SK-N-SH treated with all-trans-retinoic acid at 6 μM for 48 hours (cell line): ENCODE results near the gene C2orf42.
"Not testable (repeated sequence)": the region's sequence is repeated elsewhere in the genome, so short reads cannot be mapped to it uniquely, and the experiment has no call there.

Experiments
- ATAC-seq: fragments of 200-7000 bp; cut with Tn5 transposase; 3 replicates; pipeline ENCODE4 v1.9.1; 2020; ENCODE audit warnings: mild to moderate bottlenecking, moderate library complexity
- ARNTL ChIP-seq: fragments of 450-650 bp; formaldehyde crosslinking; IDR thresholded peaks from 2 replicates; pipeline ENCODE4 v1.5.0; 2020; ENCODE audit warnings: low read depth, mild to moderate bottlenecking, moderate library complexity, borderline replicate concordance
- BACH2 ChIP-seq: fragments of 250-450 bp; sonication (Bioruptor Pico); IDR thresholded peaks from 2 replicates; pipeline ENCODE4 v1.9.0; 2021; ENCODE audit warnings: mild to moderate bottlenecking, borderline replicate concordance
- CREB5 ChIP-seq: fragments of 250-450 bp; sonication (Bioruptor Pico); IDR thresholded peaks from 2 replicates; pipeline ENCODE4 v1.5.1; 2020; ENCODE audit warnings: low read depth, mild to moderate bottlenecking, moderate library complexity
- CSDC2 ChIP-seq: fragments of 250-450 bp; sonication (Bioruptor Pico); IDR thresholded peaks from 2 replicates; pipeline ENCODE4 v1.5.0; 2020; ENCODE audit warnings: mild to moderate bottlenecking, moderate library complexity
- ESRRG ChIP-seq: fragments of 250-450 bp; sonication (Bioruptor Pico); IDR thresholded peaks from 2 replicates; pipeline ENCODE4 v1.6.1; 2021; ENCODE audit warnings: mild to moderate bottlenecking
- GLIS3 ChIP-seq: fragments of 250-450 bp; sonication (Bioruptor Pico); IDR thresholded peaks from 2 replicates; pipeline ENCODE4 v1.5.0; 2020; ENCODE audit warnings: mild to moderate bottlenecking, moderate library complexity
- ISL1 ChIP-seq: fragments of 250-450 bp; sonication (Bioruptor Pico); IDR thresholded peaks from 2 replicates; pipeline ENCODE4 v2.1.2; 2022; ENCODE audit warnings: mild to moderate bottlenecking, moderate library complexity
- OSR1 ChIP-seq: fragments of 250-450 bp; sonication (Bioruptor Pico); IDR thresholded peaks from 2 replicates; pipeline ENCODE4 v1.8.0; 2022; ENCODE audit warnings: moderate library complexity, mild to moderate bottlenecking, inconsistent platforms
- PATZ1 ChIP-seq: fragments of 250-450 bp; sonication (Bioruptor Pico); IDR thresholded peaks from 2 replicates; pipeline ENCODE4 v1.8.0; 2020; ENCODE audit warnings: mild to moderate bottlenecking, moderate library complexity, borderline replicate concordance
- PPARA ChIP-seq: fragments of 250-450 bp; sonication (Bioruptor Pico); IDR thresholded peaks from 2 replicates; pipeline ENCODE4 v1.5.0; 2020; ENCODE audit warnings: mild to moderate bottlenecking, borderline replicate concordance
- RARB ChIP-seq: fragments of 250-450 bp; sonication (Bioruptor Pico); IDR thresholded peaks from 2 replicates; pipeline ENCODE4 v1.8.0; 2021; ENCODE audit warnings: mild to moderate bottlenecking, moderate library complexity
- SNAI2 ChIP-seq: fragments of 250-450 bp; sonication (Bioruptor Pico); IDR thresholded peaks from 2 replicates; pipeline ENCODE4 v1.5.0; 2020; ENCODE audit warnings: mild to moderate bottlenecking, moderate library complexity
- TCF4 ChIP-seq: fragments of 250-450 bp; sonication (Bioruptor Pico); IDR thresholded peaks from 2 replicates; pipeline ENCODE4 v1.8.0; 2021; ENCODE audit warnings: mild to moderate bottlenecking, moderate library complexity, borderline replicate concordance
- TOX ChIP-seq: fragments of 250-450 bp; sonication (Bioruptor Pico); IDR thresholded peaks from 2 replicates; pipeline ENCODE4 v1.8.0; 2021; ENCODE audit warnings: mild to moderate bottlenecking, moderate library complexity, borderline replicate concordance
- TSHZ2 ChIP-seq: fragments of 250-450 bp; sonication (Bioruptor Pico); IDR thresholded peaks from 2 replicates; pipeline ENCODE4 v1.5.0; 2020; ENCODE audit warnings: mild to moderate bottlenecking, moderate library complexity
- ZC3H10 ChIP-seq: fragments of 250-450 bp; sonication (Bioruptor Pico); IDR thresholded peaks from 2 replicates; pipeline ENCODE4 v1.5.1; 2021; ENCODE audit warnings: mild to moderate bottlenecking, moderate library complexity
- ZFP3 ChIP-seq: fragments of 250-450 bp; sonication (Bioruptor Pico); IDR thresholded peaks from 2 replicates; pipeline ENCODE4 v1.5.0; 2020; ENCODE audit warnings: mild to moderate bottlenecking, moderate library complexity
- ZFP30 ChIP-seq: fragments of 450-650 bp; formaldehyde crosslinking; IDR thresholded peaks from 2 replicates; pipeline ENCODE4 v1.5.0; 2022; ENCODE audit warnings: mild to moderate bottlenecking, moderate library complexity
- ZNF565 ChIP-seq: fragments of 450-650 bp; formaldehyde crosslinking; conservative IDR thresholded peaks from 2 replicates; pipeline ENCODE4 v1.5.0; 2020; ENCODE audit warnings: low read depth, mild to moderate bottlenecking, moderate library complexity
- ZNF70 ChIP-seq: fragments of 450-650 bp; formaldehyde crosslinking; IDR thresholded peaks from 2 replicates; pipeline ENCODE4 v1.5.0; 2020; ENCODE audit warnings: mild to moderate bottlenecking, moderate library complexity
- ZNF8 ChIP-seq: fragments of 450-650 bp; formaldehyde crosslinking; IDR thresholded peaks from 2 replicates; pipeline ENCODE4 v1.5.0; 2020; ENCODE audit warnings: mild to moderate bottlenecking, moderate library complexity
- TF ChIP-seq, protein P1 (sequence below): fragments of 250-450 bp; sonication (Bioruptor Pico); IDR thresholded peaks from 2 replicates; pipeline ENCODE4 v1.5.1; 2021; ENCODE audit warnings: mild to moderate bottlenecking, moderate library complexity

C2orf42 gene

GRCh38 chr2:70140791-70141211 lies 50.0 kb downstream of the C2orf42 start:
- ATAC-seq = no peak
- TF ChIP-seq CREB5 (no peak), ZNF8 (no peak), ZFP3 (CRISPR knock-in tag) (no peak), RARB (CRISPR knock-in tag) (no peak), ISL1 (no peak), ZC3H10 (no peak), ZFP30 (CRISPR knock-in tag) (no peak), OSR1 (CRISPR knock-in tag) (no peak), PATZ1 (CRISPR knock-in tag) (no peak), TSHZ2 (CRISPR knock-in tag) (no peak), ESRRG (CRISPR knock-in tag) (no peak), ZNF70 (CRISPR knock-in tag) (no peak), SNAI2 (CRISPR knock-in tag) (no peak), TCF4 (no peak), ZNF565 (no peak), PPARA (CRISPR knock-in tag) (no peak), CSDC2 (CRISPR knock-in tag) (no peak)

GRCh38 chr2:70134323-70134983 lies 56.4 kb downstream of the C2orf42 start:
- not testable (repeated sequence) for ATAC-seq

DNA sequence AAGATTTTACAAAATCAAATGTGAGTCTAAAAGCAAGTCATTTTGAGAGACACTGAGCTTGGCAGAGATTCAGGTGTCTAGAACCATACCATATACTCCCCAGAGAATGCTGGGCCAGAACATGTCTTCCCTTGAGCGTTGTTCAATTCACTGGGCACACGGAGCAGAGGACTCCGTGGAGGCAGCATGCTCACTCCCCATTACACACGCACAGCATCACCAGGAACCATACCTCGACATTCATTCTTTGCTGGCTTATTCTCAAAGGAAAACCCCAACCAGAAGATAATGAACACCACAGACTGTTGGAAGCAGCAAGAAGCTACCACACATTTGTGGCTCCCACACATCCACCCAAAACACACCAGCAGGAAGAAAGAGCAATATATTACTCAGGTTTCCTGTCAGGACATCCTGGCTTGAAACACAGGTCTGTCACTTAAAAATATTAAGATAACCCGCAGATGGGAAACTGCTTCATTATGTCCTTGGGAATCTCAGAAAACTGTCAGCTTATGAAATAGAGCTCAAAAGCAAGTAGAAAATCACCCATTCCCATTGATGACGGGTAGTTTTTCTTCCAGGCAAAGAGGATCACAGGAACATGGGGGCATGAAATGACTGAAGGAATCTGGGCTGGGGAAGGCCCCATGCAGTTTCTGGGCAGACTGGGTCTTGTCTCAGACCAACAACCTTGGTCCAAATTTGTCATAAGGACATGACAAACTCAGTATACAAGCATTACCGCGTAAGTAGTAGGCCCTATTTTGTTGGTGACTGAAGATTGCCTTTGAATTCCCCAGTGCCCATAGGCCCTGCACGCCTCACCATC lies 57.1 kb downstream of the C2orf42 start:
- ATAC-seq = no peak

More for the DNA sequence above, 57.1 kb downstream of the C2orf42 start:
- TF ChIP-seq BACH2 (CRISPR knock-in tag) (no peak), ZNF565 (no peak), ESRRG (CRISPR knock-in tag) (no peak), TSHZ2 (CRISPR knock-in tag) (no peak), GLIS3 (CRISPR knock-in tag) (no peak), SNAI2 (CRISPR knock-in tag) (no peak), PPARA (CRISPR knock-in tag) (no peak), ARNTL (CRISPR knock-in tag) (no peak), ZNF8 (no peak), ZFP30 (CRISPR knock-in tag) (no peak), CREB5 (no peak), RARB (CRISPR knock-in tag) (no peak), ISL1 (no peak), ZFP3 (CRISPR knock-in tag) (no peak), ZNF70 (CRISPR knock-in tag) (no peak), CSDC2 (CRISPR knock-in tag) (no peak), TOX (no peak)
- TF ChIP-seq, protein P1, sequence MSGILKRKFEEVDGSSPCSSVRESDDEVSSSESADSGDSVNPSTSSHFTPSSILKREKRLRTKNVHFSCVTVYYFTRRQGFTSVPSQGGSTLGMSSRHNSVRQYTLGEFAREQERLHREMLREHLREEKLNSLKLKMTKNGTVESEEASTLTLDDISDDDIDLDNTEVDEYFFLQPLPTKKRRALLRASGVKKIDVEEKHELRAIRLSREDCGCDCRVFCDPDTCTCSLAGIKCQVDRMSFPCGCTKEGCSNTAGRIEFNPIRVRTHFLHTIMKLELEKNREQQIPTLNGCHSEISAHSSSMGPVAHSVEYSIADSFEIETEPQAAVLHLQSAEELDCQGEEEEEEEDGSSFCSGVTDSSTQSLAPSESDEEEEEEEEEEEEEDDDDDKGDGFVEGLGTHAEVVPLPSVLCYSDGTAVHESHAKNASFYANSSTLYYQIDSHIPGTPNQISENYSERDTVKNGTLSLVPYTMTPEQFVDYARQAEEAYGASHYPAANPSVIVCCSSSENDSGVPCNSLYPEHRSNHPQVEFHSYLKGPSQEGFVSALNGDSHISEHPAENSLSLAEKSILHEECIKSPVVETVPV (CRISPR knock-in tag) = no peak
